ENCODE data around the gene GPNMB.

The GPNMB gene

DNA sequence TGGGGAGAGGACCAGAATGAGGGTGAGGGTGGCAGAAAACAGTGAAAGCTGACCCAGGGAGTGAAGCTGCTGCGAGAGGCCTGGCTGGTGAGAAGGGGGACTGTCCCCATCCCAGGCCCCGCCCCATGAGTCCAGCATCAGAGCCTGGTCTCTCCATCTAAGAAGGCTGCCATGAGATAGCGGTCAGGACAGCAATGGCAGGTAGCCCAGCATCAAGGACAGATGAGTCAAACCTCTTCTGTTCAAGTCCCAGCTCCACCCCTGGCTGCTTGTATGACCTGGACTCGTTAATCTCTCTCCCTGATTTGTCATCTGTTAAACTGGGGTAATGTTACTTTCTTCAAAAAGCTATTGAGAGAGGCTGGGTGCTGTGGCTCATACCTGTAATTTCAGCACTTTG is 22.2 kb downstream of the GPNMB start:
- Histone ChIP-seq H3K79me2 (ENCODE audit: control insufficient read depth, insufficient read depth, low read length, unreplicated experiment) (no peaks in the 10 kb centered on the region), H3K27ac (ENCODE audit: low read depth, low read length) (no peak overlapping the region), H3K4me3 (ENCODE audit: low read depth, low read length) (no peak overlapping the region), H2AFZ (ENCODE audit: low read length, unreplicated experiment) (no peak overlapping the region), H3K36me3 (ENCODE audit: insufficient read depth, low read length) (peaks cover 22% of the 10 kb centered on the region), H3K4me1 (ENCODE audit: control insufficient read depth, insufficient read depth, low read length, unreplicated experiment) (peaks cover 5% of the 10 kb centered on the region), H3K27me3 (ENCODE audit: insufficient read depth, low read length) (no peaks in the 10 kb centered on the region)

DNA sequence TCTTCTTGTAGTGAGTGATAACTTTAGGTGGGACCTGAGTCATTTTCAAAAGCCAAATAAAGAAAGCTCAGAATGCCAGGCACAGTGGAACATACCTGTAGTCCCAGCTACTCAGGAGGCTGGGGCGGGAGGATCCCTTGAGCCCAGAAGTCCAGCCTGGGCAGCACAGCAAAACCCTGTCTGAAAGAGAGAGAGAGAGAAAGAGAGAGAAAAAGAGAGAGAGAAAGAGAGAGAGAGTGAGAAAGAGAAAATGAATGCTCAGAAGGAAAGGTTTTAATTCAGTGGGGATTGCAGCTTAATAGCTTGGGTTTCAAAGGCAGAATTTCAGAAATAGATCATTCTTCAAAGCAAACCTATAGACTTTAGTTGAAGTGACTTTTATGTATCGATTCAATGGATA is 25.7 kb downstream of the GPNMB start:
- H3K4me1 ChIP-seq (ENCODE audit: control insufficient read depth, insufficient read depth, low read length, unreplicated experiment): peaks cover 6% of the 10 kb centered on the region
- H3K27me3 ChIP-seq (ENCODE audit: insufficient read depth, low read length): no peaks in the 10 kb centered on the region
- H3K36me3 ChIP-seq (ENCODE audit: insufficient read depth, low read length): peaks cover 32% of the 10 kb centered on the region
- no peak overlapping the region for H3K27ac ChIP-seq (ENCODE audit: low read depth, low read length)
- no peak overlapping the region for H3K4me3 ChIP-seq (ENCODE audit: low read depth, low read length)
- no peaks in the 10 kb centered on the region for H3K79me2 ChIP-seq (ENCODE audit: control insufficient read depth, insufficient read depth, low read length, unreplicated experiment)
- no peak overlapping the region for H2AFZ ChIP-seq (ENCODE audit: low read length, unreplicated experiment)

DNA sequence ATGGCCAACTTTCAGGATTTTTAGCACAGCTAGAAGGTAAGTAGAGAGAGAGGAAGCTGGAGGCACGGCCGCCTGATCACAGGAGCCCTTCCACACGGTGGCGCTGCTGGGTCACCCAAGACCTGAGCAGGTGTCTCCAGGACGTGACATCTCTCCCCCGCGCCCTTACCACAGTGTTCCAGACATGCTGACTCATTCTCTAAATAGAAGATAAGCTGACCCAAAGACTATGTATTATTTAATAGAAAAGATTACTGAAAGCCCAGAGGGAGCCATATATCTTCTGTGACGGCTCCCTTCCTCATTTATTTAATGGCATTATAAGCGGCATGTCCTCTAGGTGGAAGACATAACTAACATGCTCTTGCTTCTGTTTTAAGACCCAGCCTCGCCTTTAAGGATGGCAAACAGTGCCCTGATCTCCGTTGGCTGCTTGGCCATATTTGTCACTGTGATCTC is 26.6 kb downstream of the GPNMB start:
- Histone ChIP-seq H3K27me3 (ENCODE audit: insufficient read depth, low read length) (no peaks in the 10 kb centered on the region), H3K4me1 (ENCODE audit: control insufficient read depth, insufficient read depth, low read length, unreplicated experiment) (peaks cover 6% of the 10 kb centered on the region), H3K79me2 (ENCODE audit: control insufficient read depth, insufficient read depth, low read length, unreplicated experiment) (no peaks in the 10 kb centered on the region), H2AFZ (ENCODE audit: low read length, unreplicated experiment) (no peak overlapping the region), H3K36me3 (ENCODE audit: insufficient read depth, low read length) (peaks cover 25% of the 10 kb centered on the region), H3K4me3 (ENCODE audit: low read depth, low read length) (no peak overlapping the region; the same call in 1 of the 2 replicates), H3K27ac (ENCODE audit: low read depth, low read length) (no peak overlapping the region)

DNA sequence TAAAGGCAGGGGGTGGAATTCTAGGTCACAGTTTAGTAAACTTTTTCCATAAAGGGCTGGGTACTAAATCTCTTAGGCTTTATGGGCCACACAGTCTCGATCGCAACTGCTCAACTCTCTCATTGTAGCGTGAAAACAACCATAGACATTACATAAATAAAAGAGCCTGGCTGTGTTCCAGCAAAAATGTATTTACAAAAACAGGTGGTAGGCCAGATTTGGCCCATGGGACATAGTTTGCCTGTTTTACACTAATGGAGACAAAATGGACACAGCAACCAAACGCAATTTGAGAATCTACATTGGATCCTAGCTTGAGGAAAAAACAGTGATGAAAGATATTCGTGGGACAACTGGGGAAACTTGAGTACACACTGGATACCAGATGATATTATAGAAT is 29.3 kb downstream of the GPNMB start:
- Histone ChIP-seq H3K4me3 (ENCODE audit: low read depth, low read length) (no peak overlapping the region), H3K79me2 (ENCODE audit: control insufficient read depth, insufficient read depth, low read length, unreplicated experiment) (no peaks in the 10 kb centered on the region), H3K4me1 (ENCODE audit: control insufficient read depth, insufficient read depth, low read length, unreplicated experiment) (peaks cover 6% of the 10 kb centered on the region), H3K27ac (ENCODE audit: low read depth, low read length) (no peak overlapping the region), H3K36me3 (ENCODE audit: insufficient read depth, low read length) (peaks cover 20% of the 10 kb centered on the region), H3K27me3 (ENCODE audit: insufficient read depth, low read length) (no peaks in the 10 kb centered on the region), H2AFZ (ENCODE audit: low read length, unreplicated experiment) (no peak overlapping the region)

DNA sequence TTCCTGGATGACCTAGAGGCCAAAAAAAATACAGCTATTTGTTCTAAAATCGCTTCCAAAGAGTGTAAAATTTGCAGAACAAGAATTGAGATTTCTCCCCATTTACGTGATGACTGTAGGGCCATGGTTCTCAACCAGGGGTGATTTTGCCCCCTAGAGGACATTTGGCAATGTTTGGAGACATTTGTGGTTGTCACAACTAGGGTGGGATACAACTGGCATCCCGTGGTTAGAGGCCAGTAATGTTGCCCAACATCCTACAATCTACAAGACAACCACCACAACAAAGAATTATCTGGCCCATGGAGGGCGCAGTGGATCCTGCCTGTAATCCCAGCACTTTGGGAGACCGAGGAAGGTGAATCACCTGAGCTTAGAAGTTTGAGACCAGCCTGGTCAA is 29.8 kb downstream of the GPNMB start:
- Histone ChIP-seq H3K4me3 (ENCODE audit: low read depth, low read length) (no peak overlapping the region), H3K36me3 (ENCODE audit: insufficient read depth, low read length) (peaks cover 20% of the 10 kb centered on the region), H3K79me2 (ENCODE audit: control insufficient read depth, insufficient read depth, low read length, unreplicated experiment) (no peaks in the 10 kb centered on the region), H2AFZ (ENCODE audit: low read length, unreplicated experiment) (no peak overlapping the region), H3K4me1 (ENCODE audit: control insufficient read depth, insufficient read depth, low read length, unreplicated experiment) (peaks cover 6% of the 10 kb centered on the region), H3K27ac (ENCODE audit: low read depth, low read length) (no peak overlapping the region), H3K27me3 (ENCODE audit: insufficient read depth, low read length) (no peaks in the 10 kb centered on the region)

DNA sequence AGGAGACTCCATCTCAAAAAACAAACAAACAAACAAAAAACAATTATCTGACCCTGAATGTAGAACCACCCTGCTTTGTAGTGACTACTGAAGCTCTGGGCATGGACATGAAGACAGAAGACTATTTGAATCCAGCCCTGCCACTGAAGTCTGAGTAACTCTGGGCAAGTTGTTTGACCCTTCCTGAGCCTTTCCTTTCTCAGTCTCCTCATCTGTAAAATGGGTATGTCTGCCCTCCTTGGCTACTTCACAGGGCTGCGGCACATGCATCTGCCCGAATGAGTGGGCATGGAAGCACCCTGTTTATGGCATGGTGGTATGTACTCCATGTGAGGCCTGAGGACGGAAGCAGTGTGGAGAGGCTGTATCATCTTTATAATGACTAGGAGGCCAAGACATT is 30.4 kb downstream of the GPNMB start:
- no peak overlapping the region for H3K4me3 ChIP-seq (ENCODE audit: low read depth, low read length)
- H3K36me3 ChIP-seq (ENCODE audit: insufficient read depth, low read length): peaks cover 20% of the 10 kb centered on the region
- H3K79me2 ChIP-seq (ENCODE audit: control insufficient read depth, insufficient read depth, low read length, unreplicated experiment): no peaks in the 10 kb centered on the region
- no peak overlapping the region for H3K27ac ChIP-seq (ENCODE audit: low read depth, low read length)
- H2AFZ ChIP-seq (ENCODE audit: low read length, unreplicated experiment): no peak overlapping the region
- peaks cover 6% of the 10 kb centered on the region for H3K4me1 ChIP-seq (ENCODE audit: control insufficient read depth, insufficient read depth, low read length, unreplicated experiment)
- no peaks in the 10 kb centered on the region for H3K27me3 ChIP-seq (ENCODE audit: insufficient read depth, low read length)

DNA sequence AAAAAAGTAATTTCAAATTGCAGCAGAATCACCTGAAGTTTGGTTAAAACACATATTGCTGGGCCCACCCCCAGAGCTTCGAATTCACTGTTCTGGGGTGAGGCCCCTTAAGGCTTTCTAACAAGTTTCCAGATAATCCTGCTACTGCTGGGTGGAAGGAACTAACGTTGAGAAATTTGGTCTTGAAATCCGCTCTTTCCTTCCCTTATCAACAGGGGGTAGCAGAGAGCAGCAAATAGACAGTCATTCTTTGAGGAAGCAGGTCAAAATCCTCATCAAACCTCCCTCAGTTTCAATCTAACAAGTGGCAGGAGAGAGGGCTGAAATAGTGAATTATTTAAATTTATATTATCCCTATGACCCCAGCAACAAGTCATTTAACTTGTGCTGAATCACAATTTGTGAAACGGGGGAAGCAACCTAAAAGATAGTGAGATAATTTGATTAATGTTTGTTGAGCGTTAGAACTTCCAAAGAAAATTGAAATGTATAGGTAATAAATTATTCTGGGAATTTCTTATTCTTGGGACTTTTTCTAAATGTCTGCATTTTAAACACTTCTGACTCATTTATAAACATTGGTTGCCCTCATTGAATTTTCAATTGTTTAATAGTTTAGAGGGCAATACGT is 30.9 kb downstream of the GPNMB start:
- H3K27me3 ChIP-seq (ENCODE audit: insufficient read depth, low read length): no peaks in the 10 kb centered on the region
- H2AFZ ChIP-seq (ENCODE audit: low read length, unreplicated experiment): no peak overlapping the region
- no peak overlapping the region for H3K27ac ChIP-seq (ENCODE audit: low read depth, low read length)
- H3K4me3 ChIP-seq (ENCODE audit: low read depth, low read length): no peak overlapping the region
- peaks cover 6% of the 10 kb centered on the region for H3K4me1 ChIP-seq (ENCODE audit: control insufficient read depth, insufficient read depth, low read length, unreplicated experiment)
- no peaks in the 10 kb centered on the region for H3K79me2 ChIP-seq (ENCODE audit: control insufficient read depth, insufficient read depth, low read length, unreplicated experiment)
- peaks cover 20% of the 10 kb centered on the region for H3K36me3 ChIP-seq (ENCODE audit: insufficient read depth, low read length)

DNA sequence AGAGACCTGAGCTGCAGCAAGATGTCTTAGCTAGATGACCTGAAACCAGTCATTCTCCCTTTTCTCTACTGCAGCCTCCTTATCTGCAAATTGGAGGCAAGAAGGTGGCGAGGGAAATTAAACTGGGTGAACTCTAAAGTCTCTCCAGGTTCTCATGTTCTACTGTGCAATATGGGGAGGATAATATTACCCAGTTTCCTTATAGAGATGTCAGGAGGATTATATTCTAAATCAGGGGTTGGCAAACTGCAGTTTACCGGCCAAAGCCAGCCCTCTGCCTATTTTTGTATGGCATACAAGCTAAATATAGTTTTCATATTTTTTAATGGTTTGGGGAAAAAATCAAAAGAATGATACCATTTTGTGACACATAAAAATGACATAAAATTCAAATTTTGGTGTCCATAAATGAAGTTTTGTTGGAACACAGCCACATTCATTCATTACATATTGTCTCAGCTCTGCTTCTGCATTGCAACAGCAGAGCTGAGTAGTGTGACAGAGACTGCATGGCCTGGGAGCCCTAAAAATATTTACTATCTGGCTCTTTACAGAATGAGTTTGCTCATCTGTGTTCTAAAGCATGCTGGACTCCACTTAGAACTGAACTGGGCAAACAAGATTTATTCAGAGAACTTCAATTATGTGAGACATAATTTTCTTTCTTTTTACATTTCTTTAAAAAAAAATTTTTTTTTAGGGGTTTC is 33.4 kb downstream of the GPNMB start:
- Histone ChIP-seq H3K27me3 (ENCODE audit: insufficient read depth, low read length) (no peaks in the 10 kb centered on the region), H3K79me2 (ENCODE audit: control insufficient read depth, insufficient read depth, low read length, unreplicated experiment) (no peaks in the 10 kb centered on the region), H3K36me3 (ENCODE audit: insufficient read depth, low read length) (peaks cover 3% of the 10 kb centered on the region; the same call in 1 of the 2 replicates), H2AFZ (ENCODE audit: low read length, unreplicated experiment) (no peak overlapping the region), H3K4me1 (ENCODE audit: control insufficient read depth, insufficient read depth, low read length, unreplicated experiment) (no peaks in the 10 kb centered on the region), H3K27ac (ENCODE audit: low read depth, low read length) (no peak overlapping the region), H3K4me3 (ENCODE audit: low read depth, low read length) (no peak overlapping the region)

DNA sequence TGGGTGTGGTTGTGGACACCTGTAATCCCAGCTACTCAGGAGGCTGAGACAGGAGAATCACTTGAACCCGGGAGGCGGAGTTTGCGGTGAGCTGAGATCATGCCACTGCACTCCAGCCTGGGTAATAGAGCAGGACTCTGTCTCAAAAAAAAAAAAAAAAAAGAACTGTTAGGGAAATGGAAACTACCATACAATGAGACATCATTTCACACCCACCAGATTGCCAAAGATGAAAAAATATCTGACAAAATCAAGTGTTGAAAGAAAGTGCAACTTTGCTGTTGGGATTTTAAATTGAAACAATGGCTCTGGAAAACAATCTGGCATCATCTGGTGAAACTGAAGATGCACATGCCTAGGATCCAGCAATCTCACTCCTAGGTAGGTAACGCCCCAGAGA is 36.5 kb downstream of the GPNMB start:
- no peaks in the 10 kb centered on the region for H3K4me1 ChIP-seq (ENCODE audit: control insufficient read depth, insufficient read depth, low read length, unreplicated experiment)
- no peaks in the 10 kb centered on the region for H3K36me3 ChIP-seq (ENCODE audit: insufficient read depth, low read length)
- no peak overlapping the region for H3K4me3 ChIP-seq (ENCODE audit: low read depth, low read length)
- no peak overlapping the region for H3K27ac ChIP-seq (ENCODE audit: low read depth, low read length)
- no peaks in the 10 kb centered on the region for H3K27me3 ChIP-seq (ENCODE audit: insufficient read depth, low read length)
- H2AFZ ChIP-seq (ENCODE audit: low read length, unreplicated experiment): no peak overlapping the region
- H3K79me2 ChIP-seq (ENCODE audit: control insufficient read depth, insufficient read depth, low read length, unreplicated experiment): no peaks in the 10 kb centered on the region

DNA sequence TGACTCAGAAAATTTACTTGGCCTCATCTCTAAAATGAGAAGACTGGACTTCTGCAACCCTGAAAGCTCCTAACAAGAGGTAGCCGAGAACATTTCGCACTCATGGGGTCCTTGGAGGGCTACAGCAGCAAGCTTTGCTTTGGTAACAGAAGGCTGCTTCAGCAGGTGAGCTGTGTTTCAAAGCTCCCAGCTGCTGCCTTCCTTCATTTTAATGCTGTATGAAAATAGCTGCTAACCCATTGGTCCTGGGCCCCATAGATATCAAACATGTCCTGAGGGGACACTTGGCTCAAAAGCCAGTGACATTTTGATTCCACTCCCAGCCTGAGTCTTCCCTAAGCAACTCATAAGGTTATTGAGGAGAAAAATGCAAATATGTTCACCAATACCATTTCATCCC is 38.3 kb downstream of the GPNMB start:
- H3K4me1 ChIP-seq (ENCODE audit: control insufficient read depth, insufficient read depth, low read length, unreplicated experiment): no peaks in the 10 kb centered on the region
- H3K27ac ChIP-seq (ENCODE audit: low read depth, low read length): no peak overlapping the region
- no peaks in the 10 kb centered on the region for H3K36me3 ChIP-seq (ENCODE audit: insufficient read depth, low read length)
- no peak overlapping the region for H3K4me3 ChIP-seq (ENCODE audit: low read depth, low read length)
- no peak overlapping the region for H2AFZ ChIP-seq (ENCODE audit: low read length, unreplicated experiment)
- no peaks in the 10 kb centered on the region for H3K27me3 ChIP-seq (ENCODE audit: insufficient read depth, low read length)
- no peaks in the 10 kb centered on the region for H3K79me2 ChIP-seq (ENCODE audit: control insufficient read depth, insufficient read depth, low read length, unreplicated experiment)

Measured in ACC112 (cell line).